GM18520 (cell line): ENCODE measurements around the gene MCAT.

Source experiments
- ATAC-seq: cut with Tn5 transposase; IDR thresholded peaks from one replicate; pipeline ENCODE4 v1.9.1; 2021; ENCODE audit not compliant: unreplicated experiment

The MCAT gene

DNA sequence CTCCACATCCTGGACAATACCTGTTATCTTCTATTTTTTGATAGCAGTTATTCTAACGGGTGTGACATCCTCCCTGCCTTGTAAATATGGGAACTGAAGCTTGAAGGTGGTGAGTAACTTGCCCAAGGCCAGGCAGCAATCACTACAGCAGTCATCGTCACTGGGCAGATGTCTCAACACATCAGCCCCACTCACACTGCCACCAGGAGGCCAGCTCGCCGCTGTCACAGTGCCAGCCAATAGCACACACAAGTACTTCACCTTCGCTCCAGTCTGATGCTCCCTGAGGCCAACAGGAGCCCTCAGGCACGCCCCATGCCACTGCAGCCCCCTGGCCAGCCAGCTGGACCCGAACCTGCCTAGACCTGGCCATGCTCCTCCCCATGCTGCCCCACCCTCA is 49.1 kb downstream of the MCAT start:
- ATAC-seq: no peak

DNA sequence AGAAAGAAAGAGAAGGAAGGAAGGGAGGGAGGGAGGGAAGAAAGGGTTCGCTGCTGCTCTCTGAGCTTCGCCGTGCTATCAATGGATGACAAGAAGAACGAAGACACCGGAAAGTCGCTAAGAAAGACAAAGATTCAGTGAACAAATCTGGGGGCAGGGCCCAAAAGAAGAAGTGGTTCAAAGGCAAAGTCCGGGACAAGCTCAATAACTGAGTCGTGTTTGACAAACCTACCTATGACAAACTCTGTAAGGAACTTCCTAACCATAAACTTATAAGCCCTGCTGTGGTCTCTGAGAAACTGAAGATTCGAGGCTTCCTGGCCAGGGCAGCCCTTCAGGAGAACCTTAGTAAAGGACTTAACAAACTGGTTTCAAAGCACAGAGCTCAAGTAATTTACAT is 51.1 kb downstream of the MCAT start:
- no peak for ATAC-seq

DNA sequence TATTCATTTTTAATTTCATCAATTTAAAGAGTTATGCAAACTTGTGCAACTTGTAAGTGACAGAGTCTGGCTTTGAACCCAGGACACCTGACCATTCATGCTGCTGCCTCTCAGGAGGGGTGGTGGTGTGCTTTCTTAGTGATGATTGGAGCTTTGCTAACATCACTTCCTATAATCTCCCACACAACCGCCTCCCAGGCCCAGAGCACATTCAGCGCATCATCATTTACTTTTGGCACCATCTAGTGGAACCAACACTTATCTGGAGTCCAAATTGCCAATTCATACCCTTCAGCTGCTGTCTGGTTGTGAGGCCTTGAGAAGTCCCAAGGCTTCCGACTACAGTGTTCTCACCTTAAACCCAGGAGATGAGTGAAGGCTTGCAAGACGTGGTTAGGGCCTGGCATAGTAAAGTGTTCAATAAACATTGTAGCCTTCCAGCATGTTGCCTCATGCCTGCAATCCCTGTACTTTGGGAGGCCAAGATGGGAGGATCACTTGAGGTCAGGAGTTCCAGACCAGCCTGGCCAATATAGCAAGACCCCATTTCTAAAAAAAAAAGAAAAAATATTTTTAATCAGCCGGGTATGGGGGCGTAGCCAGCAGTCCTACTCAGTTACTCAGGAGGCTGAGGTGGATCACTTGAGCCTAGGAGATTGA is 52.9 kb downstream of the MCAT start:
- ATAC-seq: no peak

DNA sequence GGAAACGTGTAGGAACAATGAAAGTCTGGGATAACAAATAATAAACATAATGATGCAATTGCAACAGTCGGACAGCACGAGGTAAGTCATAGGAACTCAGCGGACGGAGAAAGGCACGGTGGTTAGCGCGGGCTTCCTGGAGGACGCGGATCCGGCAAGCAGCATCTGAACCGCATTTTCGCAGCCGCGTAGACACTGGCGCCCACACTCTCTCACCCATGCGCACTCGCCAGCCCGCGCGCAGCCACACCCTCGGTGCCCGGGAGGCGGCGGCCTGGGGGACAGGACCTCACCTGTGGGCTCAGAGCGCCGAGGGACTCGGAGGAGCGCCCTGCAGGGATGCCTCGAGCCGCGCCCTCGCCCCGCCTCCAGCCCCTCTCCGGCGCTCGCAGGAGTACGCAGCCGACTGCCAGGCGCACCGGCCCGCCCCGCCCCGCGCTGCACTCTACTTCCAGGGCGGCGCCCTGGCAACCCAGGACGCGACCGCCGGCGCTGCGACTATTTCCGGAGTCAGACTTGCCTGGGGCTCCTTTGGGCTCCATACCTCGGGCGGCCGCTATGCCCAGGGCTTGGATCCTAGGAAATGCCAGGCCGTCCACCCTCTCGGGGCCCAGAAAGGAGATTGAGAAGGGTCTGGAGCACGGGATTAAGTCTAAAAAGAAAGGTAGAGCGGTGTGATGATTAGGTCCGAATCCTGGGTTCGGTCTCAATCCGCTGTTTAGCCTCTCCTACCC is 54.0 kb downstream of the MCAT start, which contains the start of gene TTLL1:
TSS of gene TTLL1 (minus strand) at position 408 of the 734 bp plus-strand sequence. CDS start 13,805 bp downstream, outside the sequence.
- ATAC-seq: peak; percentile 54

DNA sequence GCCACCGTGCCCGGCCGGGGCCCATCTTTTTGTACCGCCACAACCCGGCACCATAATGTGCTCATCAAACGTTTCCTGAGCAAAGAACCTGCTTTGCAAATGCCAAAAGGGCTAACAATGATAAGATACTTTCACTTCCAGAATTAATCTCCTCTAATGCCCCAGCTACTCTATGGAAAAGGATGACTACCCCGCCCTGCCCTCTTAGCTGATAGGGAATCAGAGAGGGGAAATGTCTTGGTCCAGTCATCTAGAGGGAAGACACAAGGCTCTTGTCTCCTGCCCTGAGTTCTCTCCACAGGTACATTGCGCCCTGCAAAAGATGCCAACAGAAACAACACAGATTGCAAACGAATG is 54.6 kb downstream of the MCAT start:
- ATAC-seq: no peak

DNA sequence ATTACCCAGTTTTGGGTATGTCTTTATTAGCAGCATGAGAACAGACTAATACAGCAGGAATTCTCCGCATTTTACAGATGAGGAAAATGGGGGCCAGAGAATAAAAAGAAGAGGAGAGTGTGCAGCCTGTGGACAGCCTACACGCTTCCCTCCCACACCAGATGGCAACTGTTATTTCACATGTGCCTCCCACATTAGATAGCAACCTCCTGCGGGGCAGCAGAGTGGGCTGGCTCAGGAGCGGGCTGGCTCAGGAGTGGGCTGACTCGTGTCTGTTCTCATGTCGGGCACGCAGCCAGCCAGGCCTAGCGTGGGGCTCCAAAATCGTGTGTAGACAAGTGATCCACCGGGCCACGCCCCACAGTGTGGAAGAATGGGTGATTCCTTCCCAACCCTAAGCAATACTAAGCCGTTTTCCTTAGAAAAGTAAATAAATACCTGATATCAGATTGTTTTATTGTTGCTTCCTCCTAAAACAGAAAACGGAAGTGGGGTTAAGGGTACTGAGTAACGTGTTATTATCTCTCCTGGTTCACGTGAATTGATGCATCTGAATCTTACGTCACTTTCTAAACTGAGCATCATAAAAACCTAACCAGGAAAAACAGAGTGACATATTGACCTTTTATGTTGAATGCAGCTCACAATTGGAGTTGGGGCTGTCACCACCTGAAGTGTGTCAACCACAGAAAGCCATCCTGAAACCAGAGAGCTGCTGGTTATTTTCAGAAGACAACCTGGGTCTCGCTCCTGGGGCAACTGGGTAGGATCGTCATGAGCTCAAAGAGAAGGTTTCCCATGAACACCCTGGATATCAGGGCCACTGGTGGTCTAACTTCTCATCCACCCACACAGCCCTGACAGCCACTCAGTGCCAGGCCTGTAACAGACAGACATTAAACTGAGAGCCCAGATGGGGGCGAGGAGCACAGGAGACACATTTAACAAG is 57.3 kb downstream of the MCAT start:
- no peak for ATAC-seq
